ENCODE results near the gene APC2.

The APC2 gene

GRCh38 chr19:1445185-1445931, 4.6 kb upstream of the APC2 start:
- H3K9me3 ChIP-seq (ENCODE audit: control insufficient read depth, insufficient read depth, low read length) = no peaks in the 10 kb centered on the region
- peak overlapping the region; percentile 64 for H3K4me3 ChIP-seq (ENCODE audit: low read depth, low read length)
- H3K36me3 ChIP-seq (ENCODE audit: control insufficient read depth, insufficient read depth, low read length) = peaks cover 25% of the 10 kb centered on the region
- peaks cover 43% of the 10 kb centered on the region for H3K27me3 ChIP-seq (ENCODE audit: control insufficient read depth, insufficient read depth, low read length)
- H3K4me1 ChIP-seq (ENCODE audit: control insufficient read depth, insufficient read depth, low read length) = peaks cover 3% of the 10 kb centered on the region; the same call in 1 of the 2 replicates
- H3K27ac ChIP-seq (ENCODE audit: low read depth, low read length) = no peak overlapping the region
- no peak overlapping the region for H3K9ac ChIP-seq (ENCODE audit: low read depth, low read length)

GRCh38 chr19:1445932-1446712, 3.8 kb upstream of the APC2 start:
- peaks cover 3% of the 10 kb centered on the region; the same call in 1 of the 2 replicates for H3K4me1 ChIP-seq (ENCODE audit: control insufficient read depth, insufficient read depth, low read length)
- H3K9me3 ChIP-seq (ENCODE audit: control insufficient read depth, insufficient read depth, low read length) = no peaks in the 10 kb centered on the region
- peaks cover 17% of the 10 kb centered on the region for H3K36me3 ChIP-seq (ENCODE audit: control insufficient read depth, insufficient read depth, low read length)
- peak overlapping the region; percentile 55 for H3K4me3 ChIP-seq (ENCODE audit: low read depth, low read length)
- H3K27me3 ChIP-seq (ENCODE audit: control insufficient read depth, insufficient read depth, low read length) = peaks cover 51% of the 10 kb centered on the region
- H3K9ac ChIP-seq (ENCODE audit: low read depth, low read length) = no peak overlapping the region
- H3K27ac ChIP-seq (ENCODE audit: low read depth, low read length) = no peak overlapping the region

- H3K9me3 ChIP-seq (ENCODE audit: control insufficient read depth, insufficient read depth, low read length) = no peaks in the 10 kb centered on the region
- H3K27me3 ChIP-seq (ENCODE audit: control insufficient read depth, insufficient read depth, low read length) = peaks cover 56% of the 10 kb centered on the region
- H3K4me3 ChIP-seq (ENCODE audit: low read depth, low read length) = no peak overlapping the region; the same call in 1 of the 2 replicates
- H3K36me3 ChIP-seq (ENCODE audit: control insufficient read depth, insufficient read depth, low read length) = peaks cover 9% of the 10 kb centered on the region
- no peak overlapping the region for H3K27ac ChIP-seq (ENCODE audit: low read depth, low read length)
- no peak overlapping the region for H3K9ac ChIP-seq (ENCODE audit: low read depth, low read length)
- H3K4me1 ChIP-seq (ENCODE audit: control insufficient read depth, insufficient read depth, low read length) = peaks cover 3% of the 10 kb centered on the region; the same call in 1 of the 2 replicates
Observed at GRCh38 chr19:1446713-1447481, 3.0 kb upstream of the APC2 start.

GRCh38 chr19:1447504-1447903, 2.4 kb upstream of the APC2 start:
- H3K27ac ChIP-seq (ENCODE audit: low read depth, low read length) = no peak overlapping the region
- H3K4me1 ChIP-seq (ENCODE audit: control insufficient read depth, insufficient read depth, low read length) = peaks cover 7% of the 10 kb centered on the region; the same call in 1 of the 2 replicates
- H3K9me3 ChIP-seq (ENCODE audit: control insufficient read depth, insufficient read depth, low read length) = no peaks in the 10 kb centered on the region
- peaks cover 3% of the 10 kb centered on the region for H3K36me3 ChIP-seq (ENCODE audit: control insufficient read depth, insufficient read depth, low read length)
- H3K9ac ChIP-seq (ENCODE audit: low read depth, low read length) = no peak overlapping the region
- peaks cover 60% of the 10 kb centered on the region for H3K27me3 ChIP-seq (ENCODE audit: control insufficient read depth, insufficient read depth, low read length)
- no peak overlapping the region for H3K4me3 ChIP-seq (ENCODE audit: low read depth, low read length)

GRCh38 chr19:1447944-1448343, 2.0 kb upstream of the APC2 start:
- H3K27me3 ChIP-seq (ENCODE audit: control insufficient read depth, insufficient read depth, low read length) = peaks cover 65% of the 10 kb centered on the region
- H3K4me1 ChIP-seq (ENCODE audit: control insufficient read depth, insufficient read depth, low read length) = peaks cover 8% of the 10 kb centered on the region; the same call in 1 of the 2 replicates
- no peaks in the 10 kb centered on the region for H3K36me3 ChIP-seq (ENCODE audit: control insufficient read depth, insufficient read depth, low read length)
- H3K9ac ChIP-seq (ENCODE audit: low read depth, low read length) = no peak overlapping the region
- H3K9me3 ChIP-seq (ENCODE audit: control insufficient read depth, insufficient read depth, low read length) = no peaks in the 10 kb centered on the region
- H3K27ac ChIP-seq (ENCODE audit: low read depth, low read length) = no peak overlapping the region
- no peak overlapping the region for H3K4me3 ChIP-seq (ENCODE audit: low read depth, low read length)

- H3K27me3 ChIP-seq (ENCODE audit: control insufficient read depth, insufficient read depth, low read length) = peaks cover 67% of the 10 kb centered on the region
- H3K4me1 ChIP-seq (ENCODE audit: control insufficient read depth, insufficient read depth, low read length) = peaks cover 8% of the 10 kb centered on the region; the same call in 1 of the 2 replicates
- H3K4me3 ChIP-seq (ENCODE audit: low read depth, low read length) = no peak overlapping the region
- no peaks in the 10 kb centered on the region for H3K9me3 ChIP-seq (ENCODE audit: control insufficient read depth, insufficient read depth, low read length)
- no peaks in the 10 kb centered on the region for H3K36me3 ChIP-seq (ENCODE audit: control insufficient read depth, insufficient read depth, low read length)
- H3K9ac ChIP-seq (ENCODE audit: low read depth, low read length) = no peak overlapping the region
- no peak overlapping the region for H3K27ac ChIP-seq (ENCODE audit: low read depth, low read length)
Observed at GRCh38 chr19:1450735-1451731, 1.1 kb downstream of the APC2 start.

- H3K4me1 ChIP-seq (ENCODE audit: control insufficient read depth, insufficient read depth, low read length) = peaks cover 8% of the 10 kb centered on the region; the same call in 1 of the 2 replicates
- H3K27me3 ChIP-seq (ENCODE audit: control insufficient read depth, insufficient read depth, low read length) = peaks cover 65% of the 10 kb centered on the region
- H3K9ac ChIP-seq (ENCODE audit: low read depth, low read length) = no peak overlapping the region
- no peaks in the 10 kb centered on the region for H3K36me3 ChIP-seq (ENCODE audit: control insufficient read depth, insufficient read depth, low read length)
- H3K4me3 ChIP-seq (ENCODE audit: low read depth, low read length) = no peak overlapping the region
- no peaks in the 10 kb centered on the region for H3K9me3 ChIP-seq (ENCODE audit: control insufficient read depth, insufficient read depth, low read length)
- H3K27ac ChIP-seq (ENCODE audit: low read depth, low read length) = no peak overlapping the region
Observed at GRCh38 chr19:1451916-1452801, 2.2 kb downstream of the APC2 start.

GRCh38 chr19:1452802-1453524, 3.0 kb downstream of the APC2 start:
- no peaks in the 10 kb centered on the region for H3K36me3 ChIP-seq (ENCODE audit: control insufficient read depth, insufficient read depth, low read length)
- H3K4me3 ChIP-seq (ENCODE audit: low read depth, low read length) = no peak overlapping the region
- H3K27ac ChIP-seq (ENCODE audit: low read depth, low read length) = no peak overlapping the region
- H3K9ac ChIP-seq (ENCODE audit: low read depth, low read length) = no peak overlapping the region
- H3K4me1 ChIP-seq (ENCODE audit: control insufficient read depth, insufficient read depth, low read length) = peaks cover 8% of the 10 kb centered on the region; the same call in 1 of the 2 replicates
- no peaks in the 10 kb centered on the region for H3K9me3 ChIP-seq (ENCODE audit: control insufficient read depth, insufficient read depth, low read length)
- peaks cover 57% of the 10 kb centered on the region for H3K27me3 ChIP-seq (ENCODE audit: control insufficient read depth, insufficient read depth, low read length)
